GM18517 (cell line): Measurements from ENCODE around the gene ERBB3.
"Not testable (repeated sequence)": the region's sequence is repeated elsewhere in the genome, so short reads cannot be mapped to it uniquely, and the experiment has no call there.

Source experiments
- ATAC-seq: cut with Tn5 transposase; IDR thresholded peaks from one replicate; pipeline ENCODE4 v1.9.1; 2021; ENCODE audit warnings: mild to moderate bottlenecking, moderate library complexity; ENCODE audit not compliant: unreplicated experiment

Gene ERBB3

DNA sequence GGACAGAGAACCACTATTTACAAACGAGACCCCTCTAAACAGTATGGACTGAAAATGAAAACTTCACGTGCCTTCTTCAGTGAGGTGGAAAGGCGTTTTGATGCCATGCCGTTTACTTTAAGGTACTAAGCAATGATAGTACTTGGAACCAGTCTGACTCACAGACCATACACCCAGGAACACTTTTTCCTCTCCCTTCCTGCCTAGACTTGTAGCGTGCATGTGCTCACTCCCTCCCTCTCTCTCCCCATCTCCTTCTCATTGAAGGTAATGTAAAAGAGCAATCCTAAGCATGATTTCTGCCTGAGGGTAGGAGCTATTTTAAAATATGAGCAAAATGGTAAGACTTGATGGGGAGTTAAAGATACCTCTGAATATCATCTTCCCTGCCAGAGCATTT is 30.6 kb downstream of the ERBB3 start:
- ATAC-seq = no peak

DNA sequence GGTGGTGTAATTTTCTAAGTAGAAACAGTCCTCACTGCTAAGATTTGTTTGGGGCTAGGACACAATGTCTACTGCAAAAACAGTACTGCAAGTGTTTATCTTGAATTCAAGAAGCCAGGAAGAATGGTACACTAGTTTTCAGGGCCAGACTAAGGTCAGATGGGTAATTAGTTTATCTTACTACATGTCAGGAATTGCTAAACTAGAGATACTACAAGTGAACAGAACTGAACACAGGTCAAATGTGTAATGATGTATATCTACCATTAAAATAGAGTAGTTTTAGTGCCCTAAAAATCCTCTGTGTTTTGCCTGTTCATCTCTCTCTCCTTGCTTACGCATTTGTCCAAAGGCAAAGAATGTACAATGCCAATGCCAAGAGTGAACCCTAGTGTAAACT is 34.1 kb downstream of the ERBB3 start:
- ATAC-seq = no peak

DNA sequence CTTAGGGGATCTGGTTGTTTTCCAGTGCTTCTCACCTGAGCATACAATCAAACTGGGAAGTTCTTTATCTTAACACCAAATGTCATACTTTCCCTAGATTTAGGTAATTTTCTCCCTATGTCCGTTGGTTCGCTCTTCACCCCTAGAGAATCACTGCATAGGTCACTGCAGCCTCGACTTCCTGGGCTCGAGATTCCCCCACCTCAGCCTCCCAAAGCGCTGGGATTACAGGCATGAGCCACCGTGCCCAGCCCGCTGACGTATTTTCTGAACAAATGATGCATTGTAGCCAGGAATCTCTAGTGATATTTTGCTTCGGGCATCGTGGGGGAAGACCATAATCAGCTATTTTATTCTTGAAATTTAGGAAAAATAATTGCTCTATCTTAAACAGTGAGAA is 35.4 kb downstream of the ERBB3 start:
- no peak for ATAC-seq

DNA sequence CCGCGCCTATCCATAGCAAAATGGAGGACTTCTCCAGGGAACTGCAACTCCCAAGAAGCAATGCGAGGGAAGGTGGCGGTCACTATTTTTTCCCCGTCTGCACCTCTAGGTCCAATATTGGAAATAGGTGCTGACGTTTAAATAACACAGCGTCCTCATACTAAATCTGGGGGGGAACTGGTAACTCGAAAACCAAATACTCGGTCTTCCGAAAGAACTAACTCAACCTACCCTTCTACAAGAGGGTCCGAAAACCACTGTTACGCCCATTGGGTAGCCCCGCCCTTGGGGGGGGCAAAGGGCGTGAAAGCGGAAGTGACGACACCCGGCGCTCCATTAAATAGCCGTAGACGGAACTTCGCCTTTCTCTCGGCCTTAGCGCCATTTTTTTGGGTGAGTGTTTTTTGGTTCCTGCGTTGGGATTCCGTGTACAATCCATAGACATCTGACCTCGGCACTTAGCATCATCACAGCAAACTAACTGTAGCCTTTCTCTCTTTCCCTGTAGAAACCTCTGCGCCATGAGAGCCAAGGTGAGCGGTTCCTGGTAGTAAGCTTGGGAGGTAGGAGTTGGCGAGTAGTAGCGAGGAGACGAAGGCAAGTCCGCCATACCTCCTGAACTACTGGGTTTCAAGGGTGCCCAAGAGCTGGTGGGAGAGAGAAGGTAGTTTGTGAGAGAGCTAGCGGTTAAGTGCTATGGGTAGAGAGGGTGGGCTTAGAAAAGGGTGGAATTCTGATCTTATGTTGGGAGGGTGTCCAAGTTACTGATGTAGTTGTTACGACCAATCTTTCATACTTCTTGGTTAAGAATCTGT is 36.5 kb downstream of the ERBB3 start, which contains the start of gene RPL41:
RPL41 (plus strand) TSS at position 367 of the 815 bp plus-strand sequence.
- peak; percentile 40 for ATAC-seq

DNA sequence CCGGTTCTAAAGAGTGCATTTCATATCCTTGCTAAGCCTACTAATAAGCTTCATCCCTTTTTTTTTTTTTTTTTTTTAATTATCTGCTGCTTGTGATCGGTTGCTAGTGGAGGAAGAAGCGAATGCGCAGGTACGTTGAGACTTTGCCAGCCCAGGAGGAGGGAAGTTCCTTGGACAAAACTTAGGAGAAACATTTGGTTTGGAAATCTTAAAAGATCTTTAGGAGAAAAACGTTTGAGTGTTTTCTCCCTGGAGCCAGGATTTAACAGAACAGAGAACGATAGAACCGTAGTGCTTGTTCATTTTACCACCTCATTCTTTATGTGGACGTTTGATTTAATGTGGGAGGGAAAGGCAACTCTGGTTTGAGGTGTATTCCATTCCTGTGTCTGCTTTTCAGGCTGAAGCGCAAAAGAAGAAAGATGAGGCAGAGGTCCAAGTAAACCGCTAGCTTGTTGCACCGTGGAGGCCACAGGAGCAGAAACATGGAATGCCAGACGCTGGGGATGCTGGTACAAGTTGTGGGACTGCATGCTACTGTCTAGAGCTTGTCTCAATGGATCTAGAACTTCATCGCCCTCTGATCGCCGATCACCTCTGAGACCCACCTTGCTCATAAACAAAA is 37.2 kb downstream of the ERBB3 start:
- ATAC-seq = not testable (repeated sequence)

DNA sequence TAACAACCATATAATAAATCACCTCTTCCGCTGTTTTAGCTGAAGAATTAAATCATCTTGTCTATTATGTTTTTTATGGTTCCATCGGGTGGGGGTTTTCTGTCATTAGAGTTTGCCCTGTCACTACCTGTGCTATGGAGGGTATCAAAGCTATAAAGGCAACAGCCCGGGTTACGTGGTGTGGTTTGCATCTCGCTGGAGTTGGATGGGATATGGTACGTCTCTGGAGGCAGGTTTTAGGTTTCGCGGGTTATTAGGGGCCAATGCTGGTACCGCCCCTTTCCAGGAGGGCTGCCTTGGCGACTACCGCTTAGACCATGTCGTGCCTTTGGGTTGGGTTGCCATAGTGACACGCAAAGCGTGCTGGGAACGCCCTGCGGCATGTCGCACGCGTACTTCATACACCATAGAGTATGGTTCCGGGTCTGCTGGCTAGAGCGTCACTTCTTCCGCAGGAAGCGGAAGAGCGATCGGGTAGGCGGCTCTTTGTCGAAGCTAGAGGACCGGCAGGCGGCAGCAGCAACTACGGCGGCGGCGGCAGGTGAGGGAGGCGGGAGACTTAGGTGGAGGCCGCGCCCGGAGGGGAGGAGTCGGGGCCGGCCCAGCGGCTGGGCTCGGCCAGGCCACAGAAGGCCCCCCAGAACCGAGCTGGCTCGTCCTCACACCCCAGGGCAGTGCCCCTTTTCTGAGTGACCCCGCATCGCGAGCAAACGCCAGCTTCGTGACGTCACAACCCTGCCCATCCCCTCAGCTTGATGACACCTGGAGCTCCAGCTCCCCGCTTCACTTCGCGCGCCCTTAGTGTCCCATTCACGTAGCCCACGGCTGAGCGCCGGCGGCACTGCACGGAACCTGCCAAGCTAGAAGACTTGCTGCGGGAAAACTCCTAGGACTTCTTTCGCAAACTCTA is 38.1 kb downstream of the ERBB3 start, which contains the start of gene ZC3H10:
ZC3H10 (plus strand) TSS at position 489 of the 910 bp plus-strand sequence. CDS start 2,297 bp downstream, outside the sequence.
- ATAC-seq = peak; percentile 83

DNA sequence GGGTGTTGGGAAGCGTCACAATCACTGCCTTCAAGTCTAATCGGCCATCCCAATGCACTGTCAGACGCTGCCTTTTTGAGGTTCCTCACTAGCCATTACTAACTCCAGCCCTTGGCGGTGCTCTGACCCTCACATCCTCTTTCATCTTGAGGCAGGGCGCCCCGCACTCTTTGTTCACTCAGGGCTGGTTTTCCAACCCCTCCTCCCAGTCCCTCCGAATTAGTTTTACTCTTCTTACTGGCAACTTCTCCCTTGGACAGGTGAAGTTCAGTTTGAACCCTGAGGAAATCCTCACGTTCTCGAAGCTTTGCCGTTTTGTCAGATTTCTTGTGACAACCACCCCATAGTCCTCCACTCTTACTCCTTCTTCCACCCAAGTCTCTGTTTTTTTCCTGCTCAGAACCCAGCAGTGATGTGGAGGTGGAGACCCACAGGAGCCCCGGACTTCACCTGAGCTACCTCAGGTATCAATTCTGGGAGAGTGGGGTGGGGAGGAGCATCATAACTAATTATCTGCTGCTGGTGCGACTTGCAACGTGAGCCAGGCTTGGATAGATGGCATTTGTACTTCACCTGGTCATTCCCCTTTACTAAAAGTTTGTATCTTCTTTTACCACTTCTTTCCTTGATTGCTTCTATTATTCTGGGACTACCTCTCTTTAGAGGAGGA is 38.9 kb downstream of the ERBB3 start:
- ATAC-seq = no peak

DNA sequence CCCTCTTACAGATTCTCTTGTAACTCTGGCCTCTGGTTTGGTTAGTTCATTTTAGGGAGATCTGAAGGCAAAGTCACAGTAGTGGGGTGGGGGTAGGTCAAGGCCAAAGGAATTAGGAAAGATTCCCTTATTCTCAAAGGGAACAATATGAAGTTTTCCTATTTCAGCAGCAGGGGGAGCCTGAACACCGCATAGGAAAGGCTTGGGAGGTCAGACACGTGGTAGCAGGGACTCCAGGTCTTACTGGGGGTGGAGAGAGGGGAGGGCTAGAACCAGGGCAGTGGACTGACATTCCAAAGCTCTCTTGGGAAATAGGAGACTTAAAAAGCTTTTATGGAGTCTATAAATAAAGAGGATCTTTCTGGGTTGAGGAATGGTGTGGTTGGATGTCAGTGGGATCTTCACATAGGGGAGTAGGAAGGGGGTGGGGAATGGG is 39.4 kb downstream of the ERBB3 start:
- ATAC-seq = no peak

DNA sequence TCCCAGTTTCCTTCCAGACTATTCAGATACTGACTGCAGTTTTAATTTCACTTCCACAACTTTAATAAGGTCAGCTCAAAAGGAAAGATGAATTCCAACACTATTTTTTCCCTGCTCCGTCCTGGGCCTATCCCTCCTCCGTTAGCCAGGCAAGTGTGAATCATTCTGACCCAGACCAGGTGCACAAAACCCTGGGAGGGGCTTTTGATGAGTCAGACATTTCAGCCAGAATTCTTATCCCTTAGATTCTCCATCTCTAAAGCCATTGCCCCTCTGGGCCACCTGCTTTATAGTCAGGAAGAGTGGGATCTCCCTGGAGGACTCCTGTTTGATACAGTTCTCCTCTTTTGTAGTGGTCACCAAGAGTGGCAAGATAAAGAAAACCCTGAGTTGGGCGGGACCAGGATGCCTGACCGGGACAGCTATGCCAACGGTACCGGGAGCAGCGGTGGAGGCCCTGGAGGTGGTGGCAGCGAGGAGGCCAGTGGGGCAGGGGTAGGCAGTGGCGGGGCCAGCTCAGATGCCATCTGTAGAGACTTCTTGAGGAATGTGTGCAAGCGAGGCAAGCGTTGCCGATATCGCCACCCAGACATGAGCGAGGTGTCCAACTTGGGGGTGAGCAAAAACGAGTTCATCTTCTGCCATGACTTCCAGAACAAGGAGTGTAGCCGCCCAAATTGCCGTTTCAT is 40.3 kb downstream of the ERBB3 start:
- no peak for ATAC-seq

DNA sequence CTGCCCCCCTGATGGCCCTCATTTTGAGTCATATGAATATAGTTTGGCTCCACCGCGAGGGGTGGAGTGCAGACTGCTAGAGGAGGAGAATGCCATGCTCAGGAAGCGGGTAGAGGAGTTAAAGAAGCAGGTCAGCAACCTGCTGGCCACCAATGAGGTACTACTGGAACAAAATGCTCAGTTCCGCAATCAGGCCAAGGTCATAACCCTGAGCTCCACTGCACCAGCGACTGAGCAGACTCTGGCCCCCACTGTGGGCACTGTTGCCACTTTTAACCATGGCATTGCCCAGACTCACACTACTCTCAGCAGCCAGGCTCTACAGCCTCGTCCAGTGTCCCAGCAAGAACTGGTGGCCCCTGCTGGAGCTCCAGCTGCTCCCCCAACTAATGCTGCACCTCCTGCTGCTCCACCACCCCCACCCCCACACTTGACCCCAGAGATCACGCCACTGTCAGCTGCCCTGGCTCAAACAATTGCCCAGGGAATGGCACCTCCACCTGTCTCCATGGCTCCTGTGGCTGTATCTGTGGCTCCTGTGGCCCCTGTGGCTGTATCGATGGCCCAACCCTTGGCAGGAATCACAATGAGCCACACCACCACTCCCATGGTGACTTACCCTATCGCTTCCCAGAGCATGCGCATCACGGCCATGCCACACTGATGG is 41.4 kb downstream of the ERBB3 start:
- no peak for ATAC-seq

DNA sequence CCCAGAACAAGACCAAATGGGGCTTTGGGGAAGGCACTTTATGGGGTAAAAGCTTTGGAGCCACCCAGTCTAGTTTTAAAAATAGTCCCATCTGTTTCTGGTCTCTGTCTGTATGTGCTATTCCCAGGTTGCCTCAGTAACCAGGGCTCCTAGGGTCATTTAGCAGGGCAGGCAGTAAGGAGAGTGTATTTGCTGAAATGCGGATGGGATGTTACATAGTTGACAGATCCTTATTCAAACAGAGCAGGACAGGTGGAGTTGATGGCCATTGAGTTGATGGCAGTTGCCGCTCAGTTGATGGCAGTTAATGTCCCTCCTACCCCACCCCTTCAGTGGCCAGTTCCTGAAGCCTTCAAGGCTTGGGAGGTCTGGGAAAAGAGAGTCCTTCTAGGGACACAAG is 42.7 kb downstream of the ERBB3 start:
- ATAC-seq = no peak

DNA sequence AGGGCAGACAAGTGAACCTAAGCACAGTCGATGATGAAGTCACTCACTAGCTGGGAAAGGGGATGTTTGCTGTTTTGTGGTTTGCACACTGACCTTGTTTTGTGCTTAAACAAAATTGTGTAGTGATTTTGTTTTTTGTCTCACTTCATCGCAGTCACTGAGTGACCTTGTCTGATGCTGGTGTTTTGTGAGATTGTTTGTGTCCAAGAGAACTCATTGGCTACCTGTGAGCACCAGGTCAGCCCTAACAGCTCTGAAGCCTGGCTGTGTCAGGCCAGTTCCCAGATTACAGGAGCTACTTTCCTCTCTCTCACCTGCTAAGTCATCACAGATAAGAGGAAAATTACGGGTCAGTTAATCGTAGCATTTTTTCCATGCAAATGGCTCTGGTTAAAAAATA is 44.2 kb downstream of the ERBB3 start:
- no peak for ATAC-seq

DNA sequence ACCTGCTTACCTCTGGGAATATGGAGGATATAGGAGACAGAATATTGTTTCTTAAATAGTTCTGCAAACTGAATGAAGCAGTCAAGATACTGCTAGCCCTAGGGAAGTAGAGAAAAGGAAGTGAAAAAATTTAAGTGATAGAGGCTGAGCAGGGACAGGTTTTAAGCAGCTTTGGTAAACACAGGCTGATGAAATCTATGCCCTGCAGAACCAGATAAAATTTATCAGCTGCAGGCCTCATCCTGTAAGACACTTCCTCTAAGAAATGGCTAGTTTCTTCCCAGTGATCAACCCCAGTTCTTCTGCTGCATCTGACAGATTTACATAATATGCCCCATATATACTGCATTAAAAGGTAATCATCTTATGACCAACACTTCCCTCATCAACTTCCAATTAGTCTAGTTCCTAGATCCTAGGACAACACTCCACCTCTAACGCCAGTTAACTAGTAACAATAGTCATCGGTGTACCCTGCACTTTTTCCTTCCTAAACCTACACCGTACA is 46.8 kb downstream of the ERBB3 start:
- ATAC-seq = no peak

DNA sequence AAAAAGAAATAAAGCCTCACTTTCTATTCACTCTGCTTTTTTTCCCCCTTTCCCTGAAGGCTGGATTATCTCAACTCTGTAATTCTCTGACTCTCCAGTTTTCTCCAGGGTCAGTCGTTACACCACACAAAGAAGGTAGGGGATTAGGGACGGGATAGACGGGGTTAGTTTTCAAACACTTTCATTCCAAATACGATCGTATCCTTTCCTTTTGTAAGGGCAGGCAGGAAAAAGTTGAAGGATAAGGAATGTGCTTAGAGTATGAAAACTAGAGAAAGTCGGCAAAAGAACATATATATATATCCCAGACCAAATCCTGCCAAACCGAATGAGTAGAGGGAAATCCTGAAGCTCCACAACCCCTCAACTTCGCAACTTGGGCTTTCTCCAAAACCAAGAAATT is 47.5 kb downstream of the ERBB3 start:
- no peak for ATAC-seq

DNA sequence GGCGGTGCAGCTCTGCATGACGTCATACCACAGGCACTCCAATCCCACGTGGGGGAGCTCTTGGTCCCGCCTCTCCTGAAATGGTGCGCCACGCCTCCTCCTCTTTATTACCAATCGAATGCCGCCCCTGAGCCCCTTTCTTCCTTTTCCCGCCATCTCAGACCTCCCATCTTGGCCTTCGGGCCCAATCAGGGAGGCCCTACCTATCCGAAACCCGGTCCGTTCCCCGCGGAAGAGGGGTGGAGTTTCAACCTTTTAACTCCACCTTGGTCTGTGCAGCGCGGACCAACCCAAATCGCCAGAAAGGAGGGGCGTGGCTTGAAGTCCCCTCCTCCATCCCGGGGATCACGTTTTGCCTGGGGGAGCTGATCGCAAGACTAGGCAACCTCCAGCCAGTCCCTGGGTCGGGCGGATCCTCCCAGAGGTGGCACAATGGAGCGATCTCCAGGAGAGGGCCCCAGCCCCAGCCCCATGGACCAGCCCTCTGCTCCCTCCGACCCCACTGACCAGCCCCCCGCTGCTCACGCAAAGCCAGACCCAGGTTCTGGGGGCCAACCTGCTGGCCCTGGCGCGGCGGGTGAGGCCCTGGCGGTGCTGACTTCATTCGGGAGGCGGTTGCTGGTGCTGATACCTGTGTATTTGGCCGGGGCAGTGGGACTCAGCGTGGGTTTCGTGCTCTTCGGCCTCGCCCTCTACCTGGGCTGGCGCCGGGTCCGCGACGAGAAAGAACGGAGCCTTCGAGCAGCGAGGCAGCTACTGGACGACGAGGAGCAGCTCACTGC is 48.1 kb downstream of the ERBB3 start, which contains the start of gene ESYT1:
ESYT1 (plus strand) TSS at position 380 of the 782 bp plus-strand sequence; CDS start at position 433, 53 bp downstream.
- ATAC-seq = peak; percentile 90

DNA sequence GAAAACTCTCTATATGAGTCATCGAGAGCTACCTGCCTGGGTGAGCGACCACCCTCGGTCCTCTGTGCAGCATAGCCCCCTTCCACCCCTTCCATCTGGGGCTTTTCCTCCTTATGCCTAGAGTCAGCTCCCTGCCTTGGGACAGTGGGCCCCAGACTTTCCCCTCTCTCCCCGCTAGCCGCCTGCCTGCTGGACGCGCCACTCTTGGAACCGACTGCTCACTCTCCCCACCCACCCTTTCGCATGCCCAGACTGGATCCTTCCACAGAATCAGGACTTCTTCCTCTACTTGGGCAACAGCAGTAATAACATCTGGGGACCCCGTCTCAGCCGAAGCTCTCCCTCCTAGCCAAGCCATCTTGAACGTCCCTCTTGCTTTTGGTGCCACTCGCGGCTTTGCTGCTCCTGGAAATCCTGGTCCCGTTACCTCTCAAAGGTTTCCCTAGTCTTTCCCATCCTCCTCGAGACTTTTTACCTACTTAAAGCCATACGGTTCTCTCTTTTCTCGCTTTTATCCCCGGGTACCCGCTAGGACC is 48.8 kb downstream of the ERBB3 start:
- ATAC-seq = no peak

DNA sequence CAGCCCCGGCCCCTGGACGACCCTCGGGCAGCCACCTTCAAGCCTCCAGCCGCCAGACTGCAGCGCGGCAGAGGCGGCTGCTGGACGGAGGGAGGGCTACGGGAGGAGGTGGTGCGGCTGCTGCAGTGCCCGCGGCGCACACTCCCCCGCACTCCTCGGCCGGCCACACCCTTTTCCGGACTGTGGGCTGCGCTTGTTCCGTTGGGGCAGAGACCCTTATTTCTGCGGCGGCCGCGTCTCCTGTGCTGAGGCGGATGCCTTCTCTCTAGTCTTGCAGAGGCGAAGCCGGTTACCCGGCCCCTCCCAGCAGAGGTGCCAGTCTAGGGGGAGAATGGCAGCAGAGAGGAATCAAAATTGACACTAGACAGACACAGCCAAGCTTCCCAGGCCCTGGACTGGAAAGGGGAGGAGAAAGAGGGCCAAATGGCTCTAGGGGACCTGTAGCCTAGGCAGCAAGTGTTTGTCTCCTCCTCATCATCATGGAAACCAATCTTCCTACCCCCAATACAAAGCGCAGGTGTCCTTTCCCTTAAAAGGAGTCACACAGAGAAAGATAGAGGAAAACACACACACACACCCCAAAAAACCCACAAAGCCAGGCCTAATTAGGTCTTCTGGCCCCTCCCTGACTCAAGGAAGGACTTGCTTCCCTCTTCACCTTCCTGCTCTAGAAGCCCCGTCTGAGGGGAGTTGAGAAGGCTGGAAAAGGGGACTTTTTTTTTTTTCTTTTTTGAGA is 49.4 kb downstream of the ERBB3 start:
- no peak for ATAC-seq
